A549 treated with Mapracorat at 1 μM for 4 hours (cell line): ENCODE data around the gene HSD3B7. TPM values are rescaled to one million over a fixed set of nuclear protein-coding genes. Genes with fewer than 3 reads are reported as not detected.

Experiments
- total RNA-seq: library from RNA; stranded (reverse); fragments of 200-300 nt; extraction: Qiagen RNA extraction; gene quantifications from 5 replicates; pipeline ENCODE4 v1.2.3, GENCODE V29; 2022

HSD3B7 gene
- 12.5 to 15.4 TPM (median 14.3 TPM) in 5 replicates for total RNA-seq

DNA sequence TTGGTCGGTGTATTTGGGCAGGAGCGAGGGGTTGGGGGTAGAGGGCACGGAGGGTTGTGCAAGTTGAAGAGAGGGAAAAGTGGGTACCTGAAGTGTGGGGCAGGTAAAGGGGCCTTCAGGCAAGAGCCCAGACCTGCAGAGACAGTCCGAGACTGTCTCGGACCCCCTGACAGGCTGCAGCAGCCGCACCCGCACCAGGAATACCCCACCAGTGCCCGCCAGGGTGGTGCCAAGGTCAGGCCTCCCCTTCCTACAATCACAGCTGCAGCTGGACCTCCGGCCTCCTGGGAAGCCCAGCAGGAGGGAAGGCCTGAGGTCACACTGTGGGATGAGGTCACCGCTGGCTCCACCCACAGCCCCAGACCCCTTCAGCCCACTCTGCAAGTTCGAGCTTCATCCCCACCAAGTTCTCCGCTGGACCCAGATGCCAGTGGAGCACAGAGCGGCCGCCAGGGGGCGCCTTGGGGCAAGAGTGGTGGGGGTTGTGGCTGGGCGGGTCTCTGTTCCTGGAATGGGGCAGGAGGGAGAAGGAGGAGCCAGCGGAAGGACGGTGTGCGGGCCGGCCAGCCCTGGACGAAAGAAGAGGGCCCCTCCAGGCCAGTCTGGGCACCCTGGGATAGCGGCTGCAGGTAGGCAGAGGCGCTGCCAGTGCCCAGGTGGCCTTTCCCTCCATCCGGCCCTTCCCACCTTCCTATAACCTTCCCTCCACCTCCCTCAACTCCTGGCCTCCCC is at the start of gene HSD3B7:
TSS of gene HSD3B7 (plus strand) at position 539 of the 732 bp plus-strand sequence. CDS start 452 bp downstream, outside the sequence.

DNA sequence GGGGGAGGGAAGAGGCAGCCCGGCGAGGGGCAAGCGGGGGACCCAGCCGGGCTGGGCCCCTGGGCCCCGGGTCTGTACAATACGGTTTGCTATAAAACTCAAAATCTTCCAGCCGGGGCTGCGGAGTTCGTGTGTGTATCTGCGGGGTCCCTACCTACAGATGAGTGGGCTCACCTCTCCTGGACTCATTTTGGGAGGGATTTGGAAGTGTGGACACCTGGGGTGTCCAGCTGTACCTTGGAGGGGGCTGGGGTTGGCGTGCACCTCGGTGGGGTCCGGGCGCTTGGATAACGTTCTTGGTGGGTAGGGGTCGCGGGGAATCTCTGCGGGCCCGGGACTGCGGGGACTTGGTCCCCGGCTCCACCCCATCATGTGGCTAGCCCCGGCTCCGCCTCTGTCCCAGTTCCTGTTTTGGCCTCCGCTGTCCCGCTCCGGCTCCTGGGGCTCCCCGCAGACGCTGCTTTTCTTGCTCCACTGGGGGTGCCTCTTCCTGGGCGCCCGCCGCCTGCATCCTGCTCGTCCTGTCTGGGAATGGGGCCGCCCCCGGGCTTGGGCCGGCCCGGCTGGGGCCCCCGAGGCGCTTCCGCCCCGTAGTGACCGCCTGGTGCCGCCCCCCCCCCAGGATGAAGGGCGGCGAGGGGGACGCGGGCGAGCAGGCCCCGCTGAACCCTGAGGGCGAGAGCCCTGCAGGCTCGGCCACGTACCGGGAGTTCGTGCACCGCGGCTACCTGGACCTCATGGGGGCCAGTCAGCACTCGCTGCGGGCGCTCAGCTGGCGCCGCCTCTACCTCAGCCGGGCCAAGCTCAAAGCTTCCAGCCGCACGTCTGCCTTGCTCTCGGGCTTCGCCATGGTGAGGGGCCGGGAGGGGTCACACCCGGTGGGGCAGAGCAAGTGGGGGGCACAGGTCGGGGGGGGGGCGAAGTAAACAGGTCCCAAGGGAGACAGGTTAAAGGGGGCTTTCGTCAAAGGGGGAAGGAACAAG is 36.0 kb upstream of the HSD3B7 start, which contains the start of gene ORAI3:
TSS of gene ORAI3 (plus strand) at position 402 of the 983 bp plus-strand sequence. CDS start at position 624, 222 bp downstream.

GRCh38 chr16:30957456-30958174 is 27.4 kb upstream of the HSD3B7 start, which contains the start of gene SETD1A:
Gene SETD1A, plus strand, starts transcription at chr16:30957754. Its CDS starts 978 bp downstream, at chr16:30958732.

GRCh38 chr16:31010585-31011325 is 25.7 kb downstream of the HSD3B7 start, which contains the start of gene STX1B:
Gene STX1B, minus strand, starts transcription at chr16:31010638. Its CDS starts 242 bp downstream, at chr16:31010396.

GRCh38 chr16:31032736-31033708 is 48.0 kb downstream of the HSD3B7 start, which contains the start of gene STX4:
Gene STX4, plus strand, starts transcription at chr16:31033558. Its CDS starts 248 bp downstream, at chr16:31033806.

Other genes with a start within 250 kb of the HSD3B7 start
- 20.8 to 31.7 TPM (median 29.7 TPM) in 5 replicates for gene PHKG2, start 236.8 kb upstream of the HSD3B7 start, total RNA-seq
- gene CFAP119, start 223.1 kb upstream of the HSD3B7 start, total RNA-seq, result 5.5 to 9.4 TPM (median 8.9 TPM) in 5 replicates
- gene RNF40, start 222.9 kb upstream of the HSD3B7 start, total RNA-seq, result 66.6 to 85.9 TPM (median 80.0 TPM) in 5 replicates
- 15.7 to 18.8 TPM (median 18.0 TPM) in 5 replicates for gene ZNF629, start 198.0 kb upstream of the HSD3B7 start, total RNA-seq
- gene BCL7C, start 91.1 kb upstream of the HSD3B7 start, total RNA-seq, result 25.8 to 42.7 TPM (median 40.6 TPM) in 5 replicates
- gene CTF1, start 88.6 kb upstream of the HSD3B7 start, total RNA-seq, result 0.11 to 0.39 TPM (median 0.15 TPM) in 5 replicates
- gene FBXL19, start 61.6 kb upstream of the HSD3B7 start, total RNA-seq, result 9.8 to 19.2 TPM (median 18.4 TPM) in 5 replicates
- gene ORAI3, start 36.1 kb upstream of the HSD3B7 start, total RNA-seq, result 11.3 to 15.8 TPM (median 13.8 TPM) in 5 replicates
- gene SETD1A, start 27.5 kb upstream of the HSD3B7 start, total RNA-seq, result 13.2 to 20.3 TPM (median 19.3 TPM) in 5 replicates
- gene STX1B, start 25.4 kb downstream of the HSD3B7 start, total RNA-seq, result 1.4 to 2.2 TPM (median 1.8 TPM) in 5 replicates
- 54.0 to 68.8 TPM (median 66.1 TPM) in 5 replicates for gene STX4, start 48.4 kb downstream of the HSD3B7 start, total RNA-seq
- 12.0 to 20.9 TPM (median 15.2 TPM) in 5 replicates for gene ZNF668, start 89.0 kb downstream of the HSD3B7 start, total RNA-seq
- gene ZNF646, start 89.2 kb downstream of the HSD3B7 start, total RNA-seq, result 8.0 to 11.9 TPM (median 10.5 TPM) in 5 replicates
- 0.97 to 2.7 TPM (median 1.8 TPM) in 5 replicates for gene PRSS53, start 103.7 kb downstream of the HSD3B7 start, total RNA-seq
- gene VKORC1, start 109.6 kb downstream of the HSD3B7 start, total RNA-seq, result 112 to 146 TPM (median 143 TPM) in 5 replicates
- 40.3 to 55.9 TPM (median 50.6 TPM) in 5 replicates for gene BCKDK, start 123.2 kb downstream of the HSD3B7 start, total RNA-seq
- gene KAT8, start 132.5 kb downstream of the HSD3B7 start, total RNA-seq, result 40.3 to 51.0 TPM (median 45.0 TPM) in 5 replicates
- 1.1 to 2.2 TPM (median 1.5 TPM) in 5 replicates for gene PRSS8, start 150.5 kb downstream of the HSD3B7 start, total RNA-seq
- gene PRSS36, start 164.9 kb downstream of the HSD3B7 start, total RNA-seq, result 1.1 to 1.6 TPM (median 1.2 TPM) in 5 replicates
- gene FUS, start 194.9 kb downstream of the HSD3B7 start, total RNA-seq, result 503 to 575 TPM (median 524 TPM) in 5 replicates
- gene PYCARD, start 217.6 kb downstream of the HSD3B7 start, total RNA-seq, result 24.2 to 43.2 TPM (median 37.4 TPM) in 5 replicates
- gene TRIM72, start 228.9 kb downstream of the HSD3B7 start, total RNA-seq, result 0.07 to 0.15 TPM (median 0.07 TPM) in 5 replicates
- gene PYDC1, start 231.9 kb downstream of the HSD3B7 start, total RNA-seq, result not detected in 5 replicates